ENCODE results near the gene DCBLD2.

The DCBLD2 gene

GRCh38 chr3:98765721-98766120, 135.8 kb downstream of the DCBLD2 start:
- DNase-seq, result no peak

DNA sequence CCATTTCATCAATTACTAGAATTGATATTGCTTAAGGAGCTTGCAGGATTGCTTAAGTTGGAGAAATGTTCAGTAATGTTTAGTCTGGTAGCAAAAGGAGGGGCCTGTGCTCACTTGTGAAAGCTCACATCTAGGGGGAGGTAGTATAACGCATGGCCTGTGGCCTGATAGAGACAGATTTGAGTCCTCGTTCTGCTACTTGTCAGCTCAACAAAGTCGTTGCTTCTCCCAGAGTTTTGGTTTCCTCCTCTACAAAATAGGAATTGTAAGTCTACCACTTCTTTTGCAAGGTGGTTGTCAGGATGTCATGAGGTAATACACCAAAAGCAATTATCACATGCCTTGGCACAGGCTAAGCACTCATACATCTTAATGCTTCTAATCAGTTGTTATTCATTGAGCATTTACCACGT, 137.0 kb downstream of the DCBLD2 start:
- no peak for DNase-seq

DNA sequence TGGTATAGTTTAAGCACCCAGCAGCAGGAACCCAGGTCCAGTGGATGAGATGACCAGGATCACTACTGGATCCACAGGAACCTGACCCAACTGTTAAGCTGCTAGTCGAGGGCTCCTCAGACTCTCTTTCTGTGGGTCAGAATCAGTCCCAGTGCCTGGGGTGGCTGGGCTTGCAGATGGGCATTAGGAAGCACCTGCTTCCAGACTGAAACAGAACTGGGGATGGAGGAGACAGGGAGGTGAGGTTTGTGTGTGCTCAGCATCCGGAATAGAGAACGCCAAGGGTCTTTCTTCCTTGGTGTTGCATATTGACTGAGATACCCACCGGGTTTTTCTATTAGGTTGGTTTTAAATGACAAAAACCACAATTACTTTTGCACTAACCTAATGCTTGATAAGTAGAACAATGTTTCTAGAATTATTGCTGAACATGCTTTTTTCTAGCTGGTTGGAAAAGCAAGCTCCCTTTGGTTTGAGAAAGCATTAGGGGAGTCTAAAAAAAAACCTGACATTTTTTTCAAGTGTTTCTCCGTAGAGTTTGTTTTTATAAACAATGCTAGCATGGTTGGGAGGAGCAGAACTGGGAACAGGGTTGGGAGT, 137.6 kb downstream of the DCBLD2 start:
- DNase-seq, result no peak

DNA sequence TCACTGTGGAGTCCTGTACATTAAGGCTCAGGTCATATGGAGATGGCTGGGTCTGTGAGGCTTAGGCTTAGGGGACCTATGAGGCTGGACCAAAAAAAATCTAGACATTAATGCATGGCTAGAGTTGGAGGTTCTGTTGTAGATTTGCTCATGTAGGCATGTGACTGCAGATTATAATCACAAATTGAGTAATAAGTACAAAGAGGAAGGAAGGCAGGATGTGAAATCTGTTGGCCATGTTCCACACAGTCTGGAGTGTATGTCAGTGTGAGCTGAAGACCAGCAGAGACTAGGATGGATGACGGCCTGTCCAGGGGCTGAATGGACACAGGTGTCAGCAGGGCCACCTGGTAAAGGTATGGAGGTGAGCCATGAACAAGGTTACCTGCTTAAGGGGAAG, 138.4 kb downstream of the DCBLD2 start, which contains the start of gene ST3GAL6:
Gene ST3GAL6, plus strand, starts transcription at position 265 of the 400 bp plus-strand sequence. CDS start 5,101 bp downstream, outside the sequence.
- no peak for DNase-seq

GRCh38 chr3:98761643-98762229, 139.8 kb downstream of the DCBLD2 start:
- no peak for DNase-seq

DNA sequence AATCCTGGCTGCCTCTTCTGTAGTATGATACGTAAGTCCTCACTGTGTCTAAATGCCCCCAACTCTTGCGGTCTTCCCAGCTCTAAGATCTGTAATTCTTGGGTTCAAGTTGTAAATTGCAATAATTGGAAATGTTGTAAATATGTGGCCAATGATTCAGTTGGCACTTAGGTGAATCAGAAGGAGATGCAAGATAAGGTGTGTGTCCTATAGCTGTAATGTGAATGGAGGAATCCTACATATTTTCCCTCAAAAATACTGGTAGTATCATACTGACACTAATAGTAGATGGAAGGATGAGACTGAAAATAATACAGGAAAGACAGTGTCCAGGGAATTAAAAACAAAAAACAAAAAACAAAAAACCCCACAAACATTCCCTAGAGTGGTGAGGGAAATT, 141.9 kb downstream of the DCBLD2 start:
- no peak for DNase-seq

GRCh38 chr3:98755601-98756000, 145.9 kb downstream of the DCBLD2 start:
- no peak for DNase-seq

GRCh38 chr3:98754483-98754882, 147.0 kb downstream of the DCBLD2 start:
- DNase-seq, result no peak

- no peak for DNase-seq
These were observed 151.1 kb downstream of the DCBLD2 start for GRCh38 chr3:98750276-98750919.

GRCh38 chr3:98746882-98747281, 154.6 kb downstream of the DCBLD2 start:
- DNase-seq, result no peak

- DNase-seq, result no peak
These were observed 155.4 kb downstream of the DCBLD2 start for GRCh38 chr3:98746122-98746521.
